Embryonic facial prominence (tissue), 1 donor: Measurements from ENCODE around the gene ANKLE2.
"Not testable (repeated sequence)": the region's sequence is repeated elsewhere in the genome, so short reads cannot be mapped to it uniquely, and the experiment has no call there.

Source experiments
- DNase-seq: peaks from one replicate; pipeline ENCODE4 v3.0.0-alpha.2; 2016; ENCODE audit errors: extremely low spot score

ANKLE2 gene

DNA sequence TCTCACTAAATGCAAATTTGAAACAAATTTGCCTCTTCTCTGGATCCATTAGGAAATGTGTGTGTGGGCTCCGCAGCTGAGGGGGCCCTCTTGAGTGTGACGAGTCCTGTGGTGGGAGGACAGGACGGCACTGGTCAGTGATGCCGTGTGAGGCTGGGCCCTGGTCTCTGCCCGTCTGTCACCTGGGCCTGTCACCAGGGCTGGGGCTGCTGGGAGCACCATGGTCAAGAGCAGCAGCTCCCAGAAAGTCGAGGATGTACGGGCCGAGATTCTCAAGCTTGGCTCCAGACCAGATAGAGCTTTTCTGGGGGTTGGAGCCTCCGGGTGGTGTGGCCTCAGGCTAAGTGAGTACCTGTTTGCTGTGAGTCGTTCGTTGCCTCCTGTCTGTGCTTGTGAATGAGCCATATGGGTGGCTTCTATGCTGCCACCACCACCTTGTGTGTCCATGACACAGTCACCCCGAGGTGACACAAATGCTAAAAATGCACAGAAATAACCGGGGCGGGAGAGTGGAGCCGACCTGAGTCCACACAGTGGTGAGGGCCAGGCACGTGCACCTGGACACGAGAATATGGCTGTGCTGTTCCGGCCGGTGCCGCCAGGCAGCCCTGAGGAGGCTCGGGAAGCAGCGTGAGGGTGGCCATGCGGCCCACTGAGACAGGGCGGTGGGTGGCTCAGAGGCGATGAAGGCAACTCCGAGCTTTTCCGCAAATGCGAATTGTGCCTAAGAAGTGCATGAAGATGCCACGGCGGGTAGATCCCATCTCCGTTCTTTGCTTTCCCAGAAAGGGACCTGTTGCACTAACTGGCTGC, 42.3 kb downstream of the ANKLE2 start:
- DNase-seq: no peak

- no peak for DNase-seq
These were observed 43.0 kb downstream of the ANKLE2 start for GRCh38 chr12:132718644-132719043.

DNA sequence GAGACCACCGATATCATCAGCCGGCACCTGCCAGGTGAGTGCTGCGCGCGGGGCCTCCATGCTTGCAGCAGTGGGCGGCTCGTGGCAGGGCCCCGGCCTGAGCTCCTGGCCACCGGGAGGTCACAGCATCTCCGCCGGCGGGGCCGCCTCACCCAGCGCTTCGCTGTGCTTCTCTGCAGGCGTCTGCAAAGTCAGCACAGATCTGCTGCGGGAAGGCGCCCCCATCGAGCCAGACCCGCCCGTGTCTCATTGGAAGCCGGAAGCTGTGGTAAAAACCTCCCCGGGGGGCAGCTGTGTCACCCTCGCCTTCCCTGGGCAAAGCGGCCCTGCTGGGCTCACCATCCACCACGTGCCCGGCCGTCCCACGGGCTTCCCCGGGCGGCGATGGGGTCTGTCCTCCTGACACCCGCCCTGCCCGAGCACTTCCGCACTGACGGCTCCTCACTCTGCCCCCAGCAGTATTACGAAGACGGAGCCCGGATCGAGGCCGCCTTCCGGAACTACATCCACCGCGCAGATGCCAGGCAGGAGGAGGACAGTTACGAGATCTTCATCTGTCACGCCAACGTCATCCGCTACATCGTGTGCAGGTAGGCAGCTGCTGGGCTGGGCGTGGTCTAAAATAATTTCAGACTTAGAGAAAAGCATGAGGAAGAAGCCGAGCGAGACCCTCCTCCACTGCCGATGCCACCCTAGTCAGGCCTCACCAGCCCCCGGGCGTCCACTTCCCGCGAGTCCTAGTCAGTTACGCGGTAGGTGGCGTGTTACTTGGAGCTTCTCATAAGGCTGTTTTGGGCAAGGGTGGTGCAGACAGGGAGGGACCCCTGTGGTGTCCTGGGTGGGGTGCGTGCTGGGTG, 43.9 kb downstream of the ANKLE2 start:
- DNase-seq: no peak

GRCh38 chr12:132717011-132717410, 44.6 kb downstream of the ANKLE2 start:
- DNase-seq: no peak

- no peak for DNase-seq
These were observed 45.3 kb downstream of the ANKLE2 start for GRCh38 chr12:132716356-132716755.

DNA sequence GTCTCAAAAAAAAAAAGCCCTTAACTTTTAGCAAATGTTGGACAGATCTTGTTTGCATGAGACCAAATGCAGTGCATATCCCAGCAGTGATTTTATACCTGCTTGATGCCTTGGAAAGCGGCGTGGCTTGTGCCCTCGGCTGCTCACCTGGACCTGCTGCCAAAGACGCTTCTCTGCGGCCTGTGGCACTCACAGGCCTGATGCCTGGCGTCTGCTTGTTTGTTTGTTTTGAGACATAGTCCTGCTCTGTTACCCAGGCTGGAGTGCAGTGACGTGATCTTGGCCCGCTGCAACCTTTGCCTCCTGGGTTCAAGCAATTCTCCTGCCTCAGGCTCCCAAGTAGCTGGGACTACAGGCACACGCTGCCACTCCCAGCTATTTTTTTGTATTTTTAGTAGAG, 45.8 kb downstream of the ANKLE2 start:
- no peak for DNase-seq

DNA sequence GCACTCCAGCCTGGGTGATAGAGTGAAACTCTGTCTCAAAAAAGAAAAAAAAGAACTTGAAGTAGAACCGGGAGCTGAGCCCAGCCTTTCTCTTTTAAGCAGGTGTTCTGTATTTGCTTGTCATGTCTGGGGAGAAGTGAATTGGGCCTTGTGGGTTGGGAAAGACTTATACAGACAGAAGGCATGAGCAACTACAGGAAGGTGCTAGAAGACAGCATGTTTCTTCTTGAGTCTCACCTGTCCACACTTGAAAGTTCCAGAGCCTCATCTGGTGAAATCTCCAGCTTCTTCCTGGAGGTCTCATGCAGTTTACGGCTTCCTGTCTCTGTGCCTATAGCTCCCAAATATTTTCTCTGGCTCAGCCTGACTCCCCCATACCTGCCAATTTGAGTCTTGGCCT, 48.5 kb downstream of the ANKLE2 start:
- no peak for DNase-seq

DNA sequence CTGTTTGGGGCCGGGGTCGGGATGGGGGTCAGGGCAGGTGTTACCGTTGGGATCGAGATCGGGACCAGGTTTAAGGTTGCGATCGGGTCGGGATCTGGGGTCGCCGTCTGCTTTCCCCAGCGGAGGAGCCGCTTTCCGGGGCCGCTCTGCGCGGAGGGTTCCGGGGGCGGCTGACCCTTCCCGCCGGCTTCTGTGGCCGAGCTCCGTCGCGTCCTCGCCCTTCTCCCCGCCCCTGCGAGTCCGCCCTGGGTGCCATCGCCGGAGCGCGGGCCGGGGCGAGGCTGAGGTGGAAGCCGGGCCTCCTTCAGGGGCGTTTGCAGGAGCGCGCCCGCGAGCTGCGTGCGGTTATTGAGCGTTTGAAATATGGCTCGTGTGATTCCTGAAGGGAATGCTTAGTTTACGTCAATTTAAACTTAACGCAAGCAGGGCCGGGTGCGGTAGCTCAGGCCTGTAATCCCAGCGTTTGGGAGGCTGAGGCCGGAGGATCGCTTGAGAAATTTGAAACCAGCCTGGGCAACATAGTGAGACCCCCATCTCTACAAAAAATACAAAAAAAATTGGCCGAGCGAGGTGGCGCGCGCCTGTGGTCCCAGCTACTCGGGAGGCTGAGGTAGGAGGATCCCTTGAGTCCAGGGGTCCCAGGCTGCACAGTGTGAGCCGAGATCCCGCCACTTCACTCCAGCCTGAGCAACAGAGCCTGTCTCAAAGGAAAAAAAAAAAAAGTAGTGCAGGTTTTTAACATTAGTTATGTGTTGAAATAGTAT, 50.4 kb downstream of the ANKLE2 start:
- DNase-seq: no peak

- DNase-seq: peak; percentile 45
These were observed 51.1 kb downstream of the ANKLE2 start, which contains the start of gene PGAM5 for GRCh38 chr12:132710405-132711079. Gene PGAM5 (plus strand): TSS chr12:132710842. CDS start chr12:132710877, 35 bp downstream.

- no peak for DNase-seq
These were observed 51.6 kb downstream of the ANKLE2 start for GRCh38 chr12:132710043-132710404.

GRCh38 chr12:132708150-132708549, 53.5 kb downstream of the ANKLE2 start:
- DNase-seq: no peak

DNA sequence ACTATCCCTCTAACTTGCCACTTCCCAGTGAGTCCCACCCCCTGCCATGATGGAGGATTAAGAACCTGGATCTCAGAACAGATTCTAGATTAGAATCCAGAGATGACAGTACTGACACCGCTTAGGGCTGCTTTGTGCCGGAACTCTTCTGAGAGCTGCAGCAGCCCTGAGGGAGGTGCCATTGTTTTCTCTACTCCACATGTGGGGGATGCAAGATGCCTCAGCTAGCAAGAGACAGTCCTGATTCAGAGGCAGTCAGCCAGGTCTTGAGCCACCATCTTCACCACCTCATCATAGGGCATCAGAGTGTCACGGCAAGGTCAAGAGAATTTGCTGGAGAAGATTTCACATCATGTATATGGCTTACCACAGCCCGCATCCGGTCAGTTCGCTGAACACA, 54.4 kb downstream of the ANKLE2 start:
- no peak for DNase-seq

DNA sequence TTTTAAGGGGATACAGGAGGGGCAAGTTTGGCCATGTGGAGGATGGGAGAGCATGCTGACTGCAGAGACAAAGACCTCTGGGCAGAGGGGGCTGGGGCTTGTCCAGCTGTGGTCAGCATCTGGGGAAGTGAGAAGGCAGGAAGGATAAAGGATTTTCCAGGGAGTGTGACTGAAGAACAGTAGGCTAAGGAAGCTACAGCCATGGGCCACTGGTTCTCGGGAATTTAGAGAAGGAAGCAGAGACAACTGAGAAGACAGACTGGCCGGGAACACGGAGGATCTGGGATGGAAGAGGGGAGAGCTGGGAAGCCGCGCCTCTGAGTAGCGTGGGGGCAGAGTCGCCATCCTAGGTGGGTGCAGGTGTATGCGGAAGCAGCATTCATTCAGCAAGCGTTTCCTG, 58.0 kb downstream of the ANKLE2 start:
- DNase-seq: no peak

- no peak for DNase-seq
These were observed 59.0 kb downstream of the ANKLE2 start for GRCh38 chr12:132702640-132703039.

DNA sequence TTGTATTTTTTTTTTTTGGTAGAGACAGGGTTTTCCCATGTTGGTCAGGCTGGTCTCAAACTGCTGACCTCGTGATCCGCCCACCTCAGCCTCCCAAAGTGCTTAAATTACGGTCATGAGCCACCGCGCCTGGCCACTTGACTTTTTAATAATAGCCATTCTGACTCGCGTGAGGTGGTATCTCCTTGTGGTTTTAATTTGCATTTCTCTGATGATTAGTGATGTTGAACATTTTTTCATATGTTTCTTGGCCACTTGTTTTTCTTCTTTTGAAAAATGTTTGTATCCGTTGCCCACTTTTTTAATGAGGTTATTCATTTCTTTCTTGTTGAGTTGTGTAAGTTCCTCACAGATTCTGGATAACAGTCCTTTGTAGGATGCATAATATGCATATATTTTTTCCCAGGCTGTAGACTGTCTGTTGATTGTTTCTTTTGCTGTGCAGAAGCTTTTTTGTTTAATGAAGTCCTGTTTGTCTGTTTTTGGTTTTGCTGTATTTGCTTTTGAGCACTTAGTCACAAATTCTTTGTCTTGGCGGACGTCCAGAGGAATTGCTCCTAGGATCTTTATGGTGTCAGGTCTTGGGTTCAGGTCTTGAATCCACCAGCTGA, 61.3 kb downstream of the ANKLE2 start:
- no peak for DNase-seq

GRCh38 chr12:132698341-132698740, 63.3 kb downstream of the ANKLE2 start:
- no peak for DNase-seq

GRCh38 chr12:132695431-132695830, 66.2 kb downstream of the ANKLE2 start:
- no peak for DNase-seq

- not testable (repeated sequence) for DNase-seq
These were observed 66.7 kb downstream of the ANKLE2 start for GRCh38 chr12:132694888-132695287.

DNA sequence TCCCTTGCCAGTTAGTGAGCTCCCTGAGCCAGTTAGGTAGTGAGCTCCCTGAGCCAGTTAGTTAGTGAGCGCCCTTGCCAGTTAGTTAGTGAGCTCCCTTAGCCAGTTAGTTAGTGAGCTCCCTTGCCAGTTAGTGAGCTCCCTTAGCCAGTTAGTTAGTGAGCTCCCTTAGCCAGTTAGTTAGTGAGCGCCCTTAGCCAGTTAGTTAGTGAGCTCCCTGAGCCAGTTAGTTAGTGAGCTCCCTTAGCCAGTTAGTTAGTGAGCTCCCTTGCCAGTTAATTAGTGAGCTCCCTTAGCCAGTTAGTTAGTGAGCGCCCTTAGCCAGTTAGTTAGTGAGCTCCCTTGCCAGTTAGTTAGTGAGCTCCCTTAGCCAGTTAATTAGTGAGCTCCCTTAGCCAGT, 69.6 kb downstream of the ANKLE2 start:
- DNase-seq: not testable (repeated sequence)

- no peak for DNase-seq
These were observed 71.5 kb downstream of the ANKLE2 start for GRCh38 chr12:132690112-132690511.

DNA sequence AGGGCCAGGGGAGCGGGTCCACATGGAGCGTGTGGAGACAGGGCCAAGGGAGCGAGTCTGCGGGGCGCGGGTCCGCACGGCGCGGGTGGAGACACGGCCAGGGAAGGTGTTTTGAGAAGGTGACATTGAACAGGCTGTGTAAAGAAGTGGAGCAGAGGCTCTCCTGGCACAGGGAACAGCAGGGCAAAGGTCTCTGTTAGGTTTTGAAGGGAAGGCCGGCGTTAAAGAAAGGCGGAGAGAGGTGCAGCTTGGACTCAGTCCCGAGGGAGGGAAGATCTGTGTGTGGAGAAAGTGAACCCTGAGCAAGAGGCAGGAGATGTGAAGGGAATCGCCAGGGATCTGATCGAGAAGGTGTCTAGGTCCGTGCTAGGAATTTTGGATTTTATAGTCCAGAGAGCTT, 72.4 kb downstream of the ANKLE2 start:
- DNase-seq: no peak
